LHCN-M2 (cell line): Measurements from ENCODE around the gene PKP4. TPM values are rescaled to one million over a fixed set of nuclear protein-coding genes. Genes with fewer than 3 reads are reported as not detected.

Experiments
- total RNA-seq: library from RNA; depleted of rRNA; stranded (reverse); fragments of >200 nt; gene quantifications from 2 replicates; pipeline ENCODE4 v1.2.3, GENCODE V29; 2014; rRNA removed

PKP4 gene
- total RNA-seq, 1 experiment from 2014 or later: 25.6 TPM

Other genes starting within 250 kb of the PKP4 start
- 0.26 and 0.29 TPM in 2 replicates for gene CCDC148, start 199 bp upstream of the PKP4 start, total RNA-seq